Activated CD4-positive, alpha-beta T cell treated with anti-CD3 and anti-CD28 coated beads, Interleukin-2, amount 50 U/mL, for 24 hours (primary cell): ENCODE results near the gene DNASE1L1.

Source experiments
- DNase-seq, 2 donors: peaks; one replicate each; pipeline ENCODE4 v3.0.0-alpha.2; 2020; ENCODE audit warnings: low read depth in 1 of 2, low spot score in 1 of 2

The DNASE1L1 gene

GRCh38 chrX:154384284-154384892 is 24.7 kb downstream of the DNASE1L1 start:
- DNase-seq: no peak

GRCh38 chrX:154383359-154384283 is 25.4 kb downstream of the DNASE1L1 start:
- no peak for DNase-seq

GRCh38 chrX:154382483-154383069 is 26.5 kb downstream of the DNASE1L1 start:
- DNase-seq: no peak

- no peak for DNase-seq
Observed at GRCh38 chrX:154381271-154381670, 27.8 kb downstream of the DNASE1L1 start.

- DNase-seq: no peak
Observed at GRCh38 chrX:154380787-154381186, 28.3 kb downstream of the DNASE1L1 start.

- no peak for DNase-seq
Observed at GRCh38 chrX:154380153-154380552, 28.9 kb downstream of the DNASE1L1 start.

GRCh38 chrX:154379569-154379951 is 29.5 kb downstream of the DNASE1L1 start:
- DNase-seq: no peak

GRCh38 chrX:154378799-154379568 is 30.1 kb downstream of the DNASE1L1 start, which contains the start of gene EMD:
TSS of gene EMD (plus strand) at chrX:154379295. CDS start at chrX:154379485, 190 bp downstream.
- peak; percentile 80 to 91 for DNase-seq

GRCh38 chrX:154378059-154378798 is 30.8 kb downstream of the DNASE1L1 start:
- DNase-seq: no peak

- no peak for DNase-seq
Observed at GRCh38 chrX:154376774-154377173, 32.3 kb downstream of the DNASE1L1 start.

GRCh38 chrX:154375156-154375504 is 33.9 kb downstream of the DNASE1L1 start:
- DNase-seq: no peak

GRCh38 chrX:154374313-154375155 is 34.5 kb downstream of the DNASE1L1 start, which contains the start of gene FLNA:
TSS of gene FLNA (minus strand) at chrX:154374634. CDS start at chrX:154371245, 3,389 bp downstream.
- DNase-seq: no peak

- DNase-seq: no peak
Observed at GRCh38 chrX:154373340-154374306, 35.4 kb downstream of the DNASE1L1 start.

- DNase-seq: no peak
Observed at GRCh38 chrX:154372612-154373022, 36.4 kb downstream of the DNASE1L1 start.

GRCh38 chrX:154371789-154372300 is 37.2 kb downstream of the DNASE1L1 start:
- DNase-seq: no peak

- peak; percentile 75 to 87 for DNase-seq
Observed at GRCh38 chrX:154371017-154371788, 37.9 kb downstream of the DNASE1L1 start.

GRCh38 chrX:154370300-154371016 is 38.6 kb downstream of the DNASE1L1 start:
- DNase-seq: no peak
